CD4-positive, alpha-beta T cell treated with Interleukin-4 for 4 hours (primary cell): ENCODE data around the gene WDR31.
"Not testable (repeated sequence)": the region's sequence is repeated elsewhere in the genome, so short reads cannot be mapped to it uniquely, and the experiment has no call there.

Experiments
- DNase-seq: peaks from one replicate; pipeline ENCODE4 v3.0.0-alpha.2; 2020

The WDR31 gene

GRCh38 chr9:113340011-113340699 lies at the start of gene WDR31:
Gene WDR31 (minus strand): TSS chr9:113340275. CDS start chr9:113332022, 8,253 bp downstream.
- DNase-seq = peak; percentile 77

GRCh38 chr9:113389451-113389850 lies 49.4 kb upstream of the WDR31 start:
- DNase-seq = no peak

- DNase-seq = no peak
Observed at GRCh38 chr9:113388833-113389232, 48.8 kb upstream of the WDR31 start.

- no peak for DNase-seq
Observed at GRCh38 chr9:113387560-113388230, 47.6 kb upstream of the WDR31 start.

GRCh38 chr9:113386571-113387393 lies 46.7 kb upstream of the WDR31 start:
- no peak for DNase-seq

GRCh38 chr9:113381909-113382411 lies 41.9 kb upstream of the WDR31 start:
- DNase-seq = no peak

- not testable (repeated sequence) for DNase-seq
Observed at GRCh38 chr9:113381441-113381840, 41.4 kb upstream of the WDR31 start.

GRCh38 chr9:113380869-113381378 lies 40.8 kb upstream of the WDR31 start:
- DNase-seq = no peak

GRCh38 chr9:113379829-113380210 lies 39.7 kb upstream of the WDR31 start:
- not testable (repeated sequence) for DNase-seq

GRCh38 chr9:113379094-113379828 lies 39.2 kb upstream of the WDR31 start:
- DNase-seq = not testable (repeated sequence)

GRCh38 chr9:113376634-113377567 lies 36.8 kb upstream of the WDR31 start, which contains the start of gene HDHD3:
Gene HDHD3 (minus strand): TSS chr9:113376986. CDS start chr9:113374354, 2,632 bp downstream.
- peak; percentile 83 for DNase-seq

GRCh38 chr9:113375057-113376023 lies 35.3 kb upstream of the WDR31 start:
- no peak for DNase-seq

- no peak for DNase-seq
Observed at GRCh38 chr9:113373676-113374392, 33.8 kb upstream of the WDR31 start.

- no peak for DNase-seq
Observed at GRCh38 chr9:113373256-113373655, 33.2 kb upstream of the WDR31 start.

GRCh38 chr9:113372059-113372458 lies 32.0 kb upstream of the WDR31 start:
- no peak for DNase-seq

GRCh38 chr9:113370806-113371325 lies 30.8 kb upstream of the WDR31 start:
- no peak for DNase-seq

GRCh38 chr9:113369855-113370140 lies 29.7 kb upstream of the WDR31 start:
- no peak for DNase-seq

GRCh38 chr9:113368982-113369854 lies 29.1 kb upstream of the WDR31 start:
- no peak for DNase-seq
